ENCODE measurements around the gene PSMD3.

Gene PSMD3

GRCh38 chr17:39960524-39961041, 20.0 kb upstream of the PSMD3 start:
- H3K4me3 ChIP-seq (replicated peaks in 1 of 2; ENCODE audit: low read depth in 2 of 2, low read length in 2 of 2): no peak overlapping the region
- no peak for DNase-seq (ENCODE audit: low read depth in 2 of 2)
- TF ChIP-seq, protein P1, sequence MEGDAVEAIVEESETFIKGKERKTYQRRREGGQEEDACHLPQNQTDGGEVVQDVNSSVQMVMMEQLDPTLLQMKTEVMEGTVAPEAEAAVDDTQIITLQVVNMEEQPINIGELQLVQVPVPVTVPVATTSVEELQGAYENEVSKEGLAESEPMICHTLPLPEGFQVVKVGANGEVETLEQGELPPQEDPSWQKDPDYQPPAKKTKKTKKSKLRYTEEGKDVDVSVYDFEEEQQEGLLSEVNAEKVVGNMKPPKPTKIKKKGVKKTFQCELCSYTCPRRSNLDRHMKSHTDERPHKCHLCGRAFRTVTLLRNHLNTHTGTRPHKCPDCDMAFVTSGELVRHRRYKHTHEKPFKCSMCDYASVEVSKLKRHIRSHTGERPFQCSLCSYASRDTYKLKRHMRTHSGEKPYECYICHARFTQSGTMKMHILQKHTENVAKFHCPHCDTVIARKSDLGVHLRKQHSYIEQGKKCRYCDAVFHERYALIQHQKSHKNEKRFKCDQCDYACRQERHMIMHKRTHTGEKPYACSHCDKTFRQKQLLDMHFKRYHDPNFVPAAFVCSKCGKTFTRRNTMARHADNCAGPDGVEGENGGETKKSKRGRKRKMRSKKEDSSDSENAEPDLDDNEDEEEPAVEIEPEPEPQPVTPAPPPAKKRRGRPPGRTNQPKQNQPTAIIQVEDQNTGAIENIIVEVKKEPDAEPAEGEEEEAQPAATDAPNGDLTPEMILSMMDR (IDR thresholded peaks at IDR 0.05; ENCODE audit: low read depth, low read length): no peak

DNA sequence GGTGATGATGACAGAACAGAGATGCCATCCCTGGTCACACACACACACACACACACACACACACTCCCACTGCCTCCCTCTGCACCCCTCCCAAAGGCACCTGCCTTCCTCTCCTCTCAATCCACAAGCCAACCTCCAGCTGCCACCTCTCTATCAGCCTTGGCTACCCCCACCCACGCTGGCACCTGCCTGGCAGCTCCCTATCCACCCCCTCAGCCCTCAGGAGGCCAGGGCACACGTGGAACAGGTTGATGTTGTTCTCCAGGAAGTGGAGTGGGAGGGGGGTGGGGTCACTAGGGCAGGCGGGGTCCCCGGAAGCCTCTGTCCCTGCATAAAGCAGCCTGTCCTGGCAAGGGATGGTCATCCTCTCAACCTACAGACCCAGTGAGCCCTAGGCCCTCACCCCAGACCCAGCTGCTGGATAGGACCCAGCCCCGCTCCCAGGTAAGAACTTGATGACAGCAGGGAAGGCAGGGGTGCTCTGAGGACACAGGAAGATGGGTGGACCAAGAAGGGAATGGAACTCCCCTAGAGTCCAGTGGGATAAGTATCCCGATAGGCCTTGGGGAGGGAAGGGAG, 17.9 kb upstream of the PSMD3 start, which contains the start of gene GSDMA:
TSS of gene GSDMA (plus strand) at position 363 of the 579 bp plus-strand sequence. CDS start 2,684 bp downstream, outside the sequence.
- no peak within 1 kb of the TSS for H3K4me3 ChIP-seq (replicated peaks in 1 of 2; ENCODE audit: low read depth in 2 of 2, low read length in 2 of 2)
- TF ChIP-seq, protein P1 (IDR thresholded peaks at IDR 0.05; ENCODE audit: low read depth, low read length): no peak
- no peak for DNase-seq (ENCODE audit: low read depth in 2 of 2)

DNA sequence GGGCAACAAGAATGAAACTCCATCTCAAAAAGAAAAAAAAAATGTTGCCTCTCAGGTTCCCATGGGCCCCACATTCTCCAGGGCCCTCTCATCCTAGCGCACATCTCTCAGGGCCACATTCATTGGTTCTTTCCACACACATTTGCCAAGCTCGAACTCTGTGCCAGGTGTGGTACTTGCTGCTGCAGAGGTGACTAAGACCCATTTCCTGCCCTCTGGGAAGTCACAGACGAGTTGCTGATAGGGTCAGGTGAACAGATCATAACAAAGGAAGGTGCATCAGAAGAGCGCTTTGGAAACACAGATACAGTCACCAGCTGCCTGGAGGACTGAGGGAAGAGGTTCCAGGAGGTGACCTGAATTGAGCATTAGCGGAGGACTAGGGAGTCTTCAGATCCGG, 16.8 kb upstream of the PSMD3 start:
- H3K4me3 ChIP-seq (replicated peaks in 1 of 2; ENCODE audit: low read depth in 2 of 2, low read length in 2 of 2): no peak overlapping the region
- TF ChIP-seq, protein P1 (IDR thresholded peaks at IDR 0.05; ENCODE audit: low read depth, low read length): no peak
- DNase-seq (ENCODE audit: low read depth in 2 of 2): no peak

GRCh38 chr17:39965017-39965699, 15.4 kb upstream of the PSMD3 start:
- no peak overlapping the region for H3K4me3 ChIP-seq (replicated peaks in 1 of 2; ENCODE audit: low read depth in 2 of 2, low read length in 2 of 2)
- no peak for DNase-seq (ENCODE audit: low read depth in 2 of 2)
- TF ChIP-seq, protein P1 (IDR thresholded peaks at IDR 0.05; ENCODE audit: low read depth, low read length): no peak

- no peak for DNase-seq (ENCODE audit: low read depth in 2 of 2)
- TF ChIP-seq, protein P1 (IDR thresholded peaks at IDR 0.05; ENCODE audit: low read depth, low read length): no peak
- H3K4me3 ChIP-seq (replicated peaks in 1 of 2; ENCODE audit: low read depth in 2 of 2, low read length in 2 of 2): no peak overlapping the region
Measured at GRCh38 chr17:39966771-39967170, 13.8 kb upstream of the PSMD3 start.

DNA sequence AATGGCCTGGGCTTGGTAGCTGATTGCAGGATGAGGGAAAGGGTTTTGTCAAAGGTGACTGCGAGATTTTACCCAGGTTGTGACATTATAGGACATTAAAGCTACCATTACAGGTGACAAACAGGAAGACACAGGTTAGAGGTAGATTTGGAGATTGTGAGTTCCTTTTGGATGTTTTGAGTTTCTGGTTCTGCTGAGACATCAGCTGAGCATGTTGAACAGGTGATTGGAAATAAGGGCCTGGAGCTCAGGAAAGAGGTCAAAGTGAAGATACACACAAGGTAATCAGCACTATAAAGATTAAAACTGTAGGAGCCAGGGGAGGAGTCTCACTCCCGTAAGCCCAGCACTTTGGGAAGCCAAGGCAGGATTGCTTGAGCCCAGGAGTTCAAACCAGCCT, 11.8 kb upstream of the PSMD3 start:
- H3K4me3 ChIP-seq (replicated peaks in 1 of 2; ENCODE audit: low read depth in 2 of 2, low read length in 2 of 2): no peak overlapping the region
- TF ChIP-seq, protein P1 (IDR thresholded peaks at IDR 0.05; ENCODE audit: low read depth, low read length): no peak
- DNase-seq (ENCODE audit: low read depth in 2 of 2): no peak
